Stimulated activated CD4-positive, alpha-beta T cell treated with anti-CD3 and anti-CD28 coated beads, Interleukin-12 subunit alpha, Interleukin-12 subunit beta, amount 100 ng/mL, for 24 hours (primary cell): Measurements from ENCODE around the gene YTHDF2.
"Not testable (repeated sequence)": the region's sequence is repeated elsewhere in the genome, so short reads cannot be mapped to it uniquely, and the experiment has no call there.

Source experiments
- DNase-seq, 2 experiments: peaks; one replicate each; pipeline ENCODE4 v3.0.0-alpha.2; 2020; ENCODE audit warnings: low read depth in 2 of 2

Gene YTHDF2

GRCh38 chr1:28759257-28759656 is 22.5 kb downstream of the YTHDF2 start:
- no peak for DNase-seq

DNA sequence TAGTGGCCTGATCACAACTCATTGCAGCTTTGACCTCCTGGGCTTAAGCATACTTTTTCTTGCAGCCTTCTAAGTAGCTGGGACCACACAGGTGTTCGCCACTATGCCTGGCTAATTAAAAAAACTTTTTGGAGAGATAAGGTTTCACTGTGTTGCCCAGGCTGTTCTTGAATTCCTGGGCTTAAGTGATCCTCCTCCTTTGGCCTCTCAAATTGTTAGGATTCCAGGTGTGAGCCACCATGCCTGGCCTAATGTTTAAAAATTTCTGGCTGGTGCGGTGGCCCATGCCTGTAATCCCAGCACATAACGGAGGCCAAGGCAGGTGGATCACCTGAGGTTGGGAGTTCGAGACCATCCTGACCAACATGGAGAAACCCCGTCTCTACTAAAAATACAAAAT is 24.4 kb downstream of the YTHDF2 start:
- no peak for DNase-seq

DNA sequence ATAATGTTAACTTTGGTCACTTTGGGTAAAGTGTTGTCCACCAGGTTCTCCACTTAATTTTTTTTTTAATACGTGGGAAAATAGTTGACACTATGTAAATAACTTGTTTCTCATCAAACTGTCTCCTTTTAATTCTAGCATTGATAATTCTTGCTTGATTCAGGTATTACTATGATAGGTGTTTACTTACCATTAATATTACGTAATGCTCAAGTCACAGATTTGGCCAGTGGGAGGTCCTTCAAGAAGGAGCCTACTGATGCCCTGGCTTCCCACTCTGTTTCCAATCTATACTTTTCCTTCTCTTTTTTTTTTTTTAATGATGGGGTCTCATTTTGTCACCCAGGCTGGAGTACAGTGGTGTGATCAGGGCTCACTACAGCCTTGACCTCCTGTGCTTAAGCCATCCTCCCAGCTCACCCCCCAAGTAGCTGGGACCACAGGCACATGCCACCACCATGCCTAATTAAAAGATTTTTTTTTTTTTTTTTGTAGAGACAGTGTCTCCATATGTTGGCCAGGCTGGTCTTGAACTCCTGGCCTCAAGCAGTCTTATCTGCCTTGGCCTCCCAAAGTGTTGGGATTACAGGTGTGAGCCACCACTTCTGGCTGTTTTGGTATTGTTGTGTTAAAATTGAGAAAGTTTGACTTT is 29.9 kb downstream of the YTHDF2 start:
- DNase-seq = no peak

- DNase-seq = no peak
Measured at GRCh38 chr1:28770601-28771165, 33.9 kb downstream of the YTHDF2 start.

DNA sequence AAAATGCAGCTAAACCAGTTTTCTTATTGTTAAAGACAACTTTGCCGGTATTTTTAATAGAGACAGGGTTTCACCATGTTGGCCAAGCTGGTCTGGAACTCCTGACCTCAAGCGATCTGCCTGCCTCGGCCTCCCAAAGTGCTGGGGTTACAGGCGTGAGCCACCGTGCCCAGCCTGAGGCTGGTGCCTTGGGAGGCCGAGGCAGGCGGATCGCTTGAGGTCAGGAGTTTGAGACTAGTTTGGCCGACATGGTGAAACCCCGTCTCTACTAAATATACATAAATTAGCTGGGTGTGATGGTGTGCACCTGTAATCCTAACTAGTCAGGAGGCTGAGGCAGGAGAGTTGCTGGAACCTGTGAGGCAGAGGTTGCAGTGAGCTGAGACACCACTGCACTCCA is 35.2 kb downstream of the YTHDF2 start:
- DNase-seq = not testable (repeated sequence)

DNA sequence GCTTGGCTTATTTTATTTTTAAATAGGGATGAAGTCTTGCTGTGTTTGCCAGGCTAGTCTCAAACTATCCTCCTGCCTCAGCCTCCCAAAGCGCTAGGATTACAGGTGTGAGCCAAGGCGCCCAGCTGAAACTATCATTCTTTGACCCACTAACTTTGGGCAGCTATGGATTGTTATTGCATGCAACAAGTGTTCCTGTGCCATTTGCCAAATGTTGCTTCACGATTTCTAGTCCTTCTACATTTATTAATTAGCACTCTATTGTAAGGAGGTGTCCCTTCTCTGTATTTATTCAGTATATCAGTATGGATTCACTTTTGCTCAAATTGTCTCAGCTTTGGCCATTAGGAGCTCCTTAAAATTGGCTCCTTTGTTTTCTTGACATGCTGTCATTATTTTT is 36.4 kb downstream of the YTHDF2 start:
- DNase-seq = no peak

DNA sequence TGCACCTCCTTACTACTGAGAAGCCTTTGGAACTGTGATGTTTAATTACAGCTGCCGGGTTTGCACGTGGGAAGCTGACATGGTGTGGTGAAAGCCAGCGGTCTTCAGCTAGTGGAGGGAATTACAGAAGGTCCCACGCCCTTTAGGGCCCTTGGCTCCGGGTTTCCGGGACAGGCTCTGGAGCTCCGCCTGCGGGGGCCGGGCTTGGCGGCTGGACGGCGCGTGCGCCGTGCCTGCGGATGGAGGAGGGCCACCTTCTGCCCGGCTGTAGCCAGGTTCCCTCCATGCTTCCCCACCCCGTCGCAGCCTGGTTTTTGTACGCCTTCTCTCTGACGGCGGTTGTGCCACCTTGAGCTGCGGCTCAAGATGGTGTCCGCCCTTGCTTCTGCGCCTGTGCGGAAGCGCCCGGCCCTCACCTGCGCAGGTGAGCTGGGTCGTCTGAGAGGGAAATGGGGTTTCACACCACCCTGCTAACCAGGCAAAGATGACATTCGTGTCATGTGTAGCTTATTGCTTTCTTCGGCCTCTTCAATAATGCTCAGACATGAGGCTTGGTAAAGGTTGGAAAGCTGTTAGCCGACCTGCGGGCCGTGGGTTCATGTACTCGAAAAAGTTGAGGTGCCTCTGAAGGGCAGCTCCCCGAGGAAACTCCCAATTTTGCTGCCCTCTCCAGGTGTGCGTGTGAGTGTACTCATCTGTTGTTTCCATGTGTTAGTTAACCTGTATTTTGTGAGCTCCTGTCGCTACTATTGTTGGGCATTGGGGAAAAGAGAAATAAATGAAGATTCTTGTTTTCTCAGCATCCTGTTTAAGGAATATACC is 38.6 kb downstream of the YTHDF2 start:
- DNase-seq = peak; percentile 18 to 47

DNA sequence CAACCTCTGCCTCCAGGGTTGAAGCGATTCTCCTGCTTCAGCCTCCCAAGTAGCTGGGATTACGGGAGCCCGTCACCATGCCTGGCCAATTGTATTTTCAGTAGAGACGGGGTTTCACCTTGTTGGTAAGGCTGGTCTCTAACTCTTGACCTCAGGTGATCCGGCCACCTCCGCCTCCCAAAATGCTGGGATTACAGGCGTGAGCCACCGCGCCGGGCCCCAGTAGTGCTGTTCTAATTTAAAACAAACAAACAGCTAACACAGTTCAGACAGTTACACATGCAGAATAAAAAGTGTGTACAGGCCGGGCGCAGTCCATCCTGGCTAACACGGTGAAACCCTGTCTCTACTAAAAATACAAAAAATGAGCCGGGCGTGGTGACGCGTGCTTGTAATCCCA is 39.6 kb downstream of the YTHDF2 start:
- DNase-seq = no peak

DNA sequence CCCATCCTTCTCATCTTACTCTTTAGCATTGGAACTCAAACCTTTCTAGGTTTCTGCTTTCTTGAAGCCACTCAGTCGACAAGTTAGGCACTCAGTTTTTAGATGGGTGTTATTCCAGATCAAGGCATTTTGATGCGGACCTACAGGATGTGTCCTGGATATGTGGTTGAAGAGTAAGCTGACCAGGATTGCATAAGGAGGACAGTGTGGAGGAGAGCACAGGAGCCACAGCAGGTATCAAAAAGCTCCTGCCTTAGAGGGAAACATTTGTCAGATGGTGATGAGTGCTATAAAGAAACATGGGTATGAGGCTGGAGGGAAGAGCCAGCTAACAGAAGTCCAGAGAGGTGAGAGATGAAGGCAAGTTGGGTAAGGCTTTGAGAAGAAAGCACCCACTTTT is 41.3 kb downstream of the YTHDF2 start:
- DNase-seq = no peak

DNA sequence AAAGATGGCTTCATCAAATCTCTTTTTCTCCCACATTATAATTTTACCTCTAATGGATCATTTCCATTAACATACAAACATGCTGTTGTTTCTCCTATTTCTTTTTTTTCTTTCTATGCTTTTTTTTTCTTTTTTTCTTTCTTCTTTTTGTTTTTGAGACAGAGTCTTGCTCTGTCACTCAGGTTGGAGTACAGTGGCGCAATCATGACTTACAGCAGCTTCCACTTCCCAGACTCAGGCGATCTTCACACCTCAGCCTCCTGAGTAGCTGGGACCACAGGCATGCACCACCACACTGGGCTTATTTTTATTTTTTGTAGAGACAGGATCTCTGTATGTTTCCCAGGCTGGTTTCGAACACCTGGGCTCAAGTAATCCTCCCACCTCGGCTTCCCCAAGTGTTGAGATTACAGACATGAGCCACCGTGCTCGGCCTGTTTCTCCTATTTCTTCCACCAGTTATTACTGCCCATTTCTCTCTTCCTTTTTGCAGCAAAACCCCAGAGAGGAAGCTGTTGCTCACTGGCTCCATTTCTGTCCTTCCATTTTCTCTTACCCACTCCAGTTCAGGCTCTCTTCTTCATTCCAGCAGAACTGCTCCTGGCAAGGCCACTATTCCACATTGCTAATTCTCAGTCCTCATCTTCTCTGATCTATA is 43.1 kb downstream of the YTHDF2 start:
- DNase-seq = no peak

DNA sequence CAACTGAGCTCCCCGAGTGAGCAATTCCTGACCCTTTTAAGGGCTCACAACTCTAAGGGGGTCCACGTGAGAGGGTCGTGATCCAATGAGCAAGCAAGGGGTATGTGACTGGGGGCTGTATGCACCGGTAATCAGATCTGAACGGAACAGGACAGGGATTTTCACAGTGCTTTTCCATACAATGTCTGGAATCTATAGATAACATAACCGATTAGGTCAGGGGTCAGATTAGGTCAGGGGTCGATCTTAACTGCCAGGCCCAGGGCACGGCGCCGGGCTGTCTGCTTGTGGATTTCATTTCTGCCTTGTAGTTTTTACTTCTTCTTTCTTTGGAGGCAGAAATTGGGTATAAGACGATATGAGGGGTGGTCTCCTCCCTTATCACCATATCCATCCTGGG is 44.6 kb downstream of the YTHDF2 start:
- no peak for DNase-seq

DNA sequence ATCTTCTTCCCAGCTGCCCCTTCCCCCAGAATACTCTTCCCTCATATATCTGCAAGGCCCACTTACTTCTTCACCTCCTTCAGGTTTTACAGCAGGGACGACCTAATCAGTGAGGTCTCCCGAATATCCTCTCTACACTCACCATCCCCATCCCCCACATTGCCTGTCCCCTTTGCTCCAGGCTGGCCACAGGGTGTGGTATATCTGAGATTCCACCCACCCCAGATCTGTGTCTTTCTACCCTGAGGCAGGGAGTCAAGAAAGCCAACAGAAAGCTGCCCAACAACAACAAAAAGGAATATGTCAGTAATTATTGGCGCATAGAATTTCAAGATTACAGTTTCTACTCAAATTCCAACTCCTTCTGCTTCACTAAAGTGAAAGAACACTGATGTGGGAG is 45.3 kb downstream of the YTHDF2 start:
- no peak for DNase-seq

DNA sequence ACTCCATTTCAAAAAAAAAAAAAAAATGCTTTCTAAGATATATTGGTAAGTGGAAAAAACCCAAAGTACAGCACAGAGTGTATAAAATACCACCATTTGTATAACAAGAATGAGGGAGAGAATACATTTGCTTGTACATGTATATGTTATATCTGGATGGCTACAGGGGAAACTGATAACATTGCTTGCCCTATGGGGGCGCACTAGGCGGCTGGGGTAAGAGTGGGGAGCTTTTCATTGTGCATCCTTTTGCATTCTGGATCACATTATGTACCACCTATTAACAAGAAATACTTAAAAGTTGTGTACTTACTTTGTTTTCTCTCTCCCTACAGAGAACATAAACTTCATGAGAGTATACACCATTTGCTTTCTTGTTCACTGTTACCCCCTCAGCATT is 46.6 kb downstream of the YTHDF2 start:
- no peak for DNase-seq

DNA sequence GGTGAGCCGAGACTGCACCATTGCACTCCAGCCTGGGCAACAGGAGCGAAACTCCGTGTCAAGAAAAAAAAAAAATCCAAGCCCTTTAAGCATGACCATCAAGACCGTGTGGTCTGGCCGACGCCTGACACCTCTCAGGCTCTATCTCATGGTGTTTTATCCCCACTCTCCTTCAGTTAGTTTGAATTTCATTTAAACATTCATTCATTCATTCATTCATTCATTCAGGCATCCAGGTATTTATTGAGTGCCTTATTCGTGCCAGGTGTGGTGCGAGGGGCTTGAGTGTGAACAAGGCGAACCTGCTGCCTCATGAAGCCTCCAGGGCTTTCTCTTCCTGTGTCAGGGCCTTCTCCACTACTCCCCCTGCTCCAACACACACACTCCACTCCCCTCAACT is 52.7 kb downstream of the YTHDF2 start:
- no peak for DNase-seq

- DNase-seq = no peak
Measured at GRCh38 chr1:28789816-28790215, 53.1 kb downstream of the YTHDF2 start.

- DNase-seq = no peak
Measured at GRCh38 chr1:28790377-28791035, 53.8 kb downstream of the YTHDF2 start.

- not testable (repeated sequence) for DNase-seq
Measured at GRCh38 chr1:28791929-28792328, 55.2 kb downstream of the YTHDF2 start.

GRCh38 chr1:28792644-28793121 is 55.9 kb downstream of the YTHDF2 start:
- no peak for DNase-seq

DNA sequence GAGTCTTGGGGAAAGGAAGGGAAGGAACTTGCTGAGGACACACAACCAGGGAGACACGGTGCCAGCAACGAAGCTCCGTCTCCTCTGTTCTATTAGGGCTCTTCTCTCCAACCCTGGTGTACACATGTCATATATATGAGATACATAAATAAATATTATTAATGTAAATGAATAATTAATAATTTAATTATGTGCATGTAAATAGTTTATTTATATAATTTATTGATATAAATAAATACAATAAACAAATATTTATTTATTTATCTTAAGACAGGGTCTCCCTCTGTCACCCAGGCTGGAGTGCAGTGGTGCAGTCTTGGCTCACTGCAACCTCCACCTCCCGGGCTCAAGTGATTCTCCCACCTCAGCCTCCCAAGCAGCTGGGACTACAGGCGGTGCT is 57.8 kb downstream of the YTHDF2 start:
- not testable (repeated sequence) for DNase-seq

GRCh38 chr1:28796352-28797211 is 59.8 kb downstream of the YTHDF2 start:
- no peak for DNase-seq

GRCh38 chr1:28800324-28800723 is 63.6 kb downstream of the YTHDF2 start:
- DNase-seq = no peak
